HG02588 (cell line): ENCODE data around the gene VPS52.
"Not testable (repeated sequence)": the region's sequence is repeated elsewhere in the genome, so short reads cannot be mapped to it uniquely, and the experiment has no call there.

Experiments used
- ATAC-seq: cut with Tn5 transposase; IDR thresholded peaks from one replicate; pipeline ENCODE4 v1.9.1; 2021; ENCODE audit warnings: mild to moderate bottlenecking, moderate library complexity; ENCODE audit not compliant: unreplicated experiment

VPS52 gene

DNA sequence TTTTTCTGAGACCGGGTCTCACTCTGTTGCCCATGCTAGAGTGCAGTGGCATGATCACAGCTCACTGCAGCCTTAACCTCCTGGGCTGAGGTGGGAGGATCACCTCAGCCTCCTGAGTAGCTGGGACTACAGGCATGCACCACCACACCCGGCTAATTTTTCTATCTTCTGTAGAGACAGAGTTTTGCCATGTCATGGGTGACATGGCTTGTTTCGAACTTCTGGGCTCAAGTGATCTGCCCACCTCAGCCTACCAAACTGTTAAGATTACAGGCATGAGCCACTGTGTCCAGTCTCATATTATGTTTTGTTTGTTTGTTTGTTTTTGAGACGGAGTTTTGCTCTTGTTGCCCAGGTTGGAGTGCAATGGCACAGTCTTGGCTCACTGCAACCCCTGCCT, 13.5 kb upstream of the VPS52 start:
- not testable (repeated sequence) for ATAC-seq

DNA sequence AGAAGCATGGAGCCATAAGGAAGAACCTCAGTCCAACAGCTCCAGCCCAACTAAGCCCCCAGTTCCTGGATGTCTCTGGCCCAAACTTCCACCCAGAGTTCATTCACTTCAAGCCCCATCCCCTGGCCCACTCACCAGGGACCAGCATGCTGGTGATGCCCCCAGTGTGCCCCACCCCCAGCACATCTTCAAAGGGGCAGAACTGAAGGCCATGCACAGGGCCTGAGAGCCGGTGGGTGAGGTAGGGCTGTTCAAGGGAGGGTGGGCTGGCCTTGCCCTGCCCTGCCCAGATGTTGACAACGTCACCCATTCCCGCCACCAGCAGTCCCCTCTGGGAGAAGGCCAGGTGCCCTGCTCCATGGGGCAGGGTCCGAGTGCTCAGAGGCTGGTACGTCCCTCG, 8.9 kb upstream of the VPS52 start:
- ATAC-seq = no peak

DNA sequence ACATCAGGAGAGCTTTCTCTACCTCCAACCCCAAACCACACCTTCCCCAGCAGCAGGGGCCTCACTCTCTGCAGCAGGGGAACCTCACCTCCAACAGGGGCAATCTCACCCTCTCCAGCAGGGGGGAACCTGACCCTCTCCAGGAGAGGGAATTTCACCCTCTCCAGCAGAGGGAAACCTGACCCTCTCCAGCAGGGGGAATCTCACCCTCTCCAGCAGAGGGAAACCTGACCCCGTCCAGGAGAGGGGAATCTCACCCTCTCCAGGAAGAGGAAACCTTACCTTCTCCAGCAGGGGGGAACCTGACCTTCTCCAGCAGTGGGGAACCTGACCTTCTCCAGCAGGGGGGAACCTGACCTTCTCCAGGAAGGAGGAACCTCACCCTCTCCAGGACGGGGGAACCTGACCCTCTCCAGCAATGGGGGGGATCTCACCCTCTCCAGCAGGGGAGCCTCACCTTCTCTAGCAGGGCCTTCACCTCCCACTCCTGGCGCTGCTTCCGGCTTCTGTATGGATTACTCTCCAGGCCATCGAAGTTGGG, 8.4 kb upstream of the VPS52 start:
- ATAC-seq = no peak

DNA sequence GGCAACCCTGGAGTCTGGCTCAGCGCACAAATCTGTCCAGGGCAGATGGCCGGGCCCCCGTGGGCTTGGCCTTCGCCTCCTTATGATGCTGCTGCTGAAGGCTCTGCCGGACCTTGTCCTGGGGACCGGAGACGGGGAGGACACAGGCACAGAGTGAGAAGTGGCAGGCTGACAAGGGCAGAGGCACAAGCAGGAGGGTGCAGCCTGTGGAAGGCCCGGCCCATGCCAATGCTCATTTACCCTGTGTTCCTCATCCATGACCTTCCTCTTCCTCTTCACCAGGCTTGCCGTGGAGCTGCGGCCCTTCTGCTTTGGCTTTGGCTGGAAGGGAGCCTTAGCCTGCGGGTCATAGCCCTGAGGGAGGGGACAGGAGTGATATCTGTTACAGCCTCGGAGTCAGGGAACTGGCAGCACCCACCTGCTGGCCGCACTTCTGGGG, 7.6 kb upstream of the VPS52 start:
- ATAC-seq = no peak

GRCh38 chr6:33278810-33279209, 7.1 kb upstream of the VPS52 start:
- no peak for ATAC-seq

DNA sequence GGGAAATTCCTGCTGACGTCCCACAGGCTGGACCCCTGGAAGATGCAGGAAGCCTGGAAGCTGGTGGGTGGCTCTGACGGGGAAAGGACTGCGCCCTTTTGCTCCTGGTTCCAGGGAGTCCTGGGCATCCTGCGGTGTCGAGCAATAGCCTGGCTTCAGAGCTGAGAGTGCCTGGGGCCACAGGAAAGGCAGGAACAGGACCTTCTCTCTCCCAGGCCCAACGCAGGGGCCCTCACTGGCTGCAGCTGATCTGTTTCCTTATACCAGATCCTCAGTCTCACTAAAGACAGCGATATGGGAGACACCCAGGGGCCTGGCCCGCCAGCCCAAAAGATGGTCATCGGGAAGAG, 6.7 kb upstream of the VPS52 start:
- no peak for ATAC-seq

DNA sequence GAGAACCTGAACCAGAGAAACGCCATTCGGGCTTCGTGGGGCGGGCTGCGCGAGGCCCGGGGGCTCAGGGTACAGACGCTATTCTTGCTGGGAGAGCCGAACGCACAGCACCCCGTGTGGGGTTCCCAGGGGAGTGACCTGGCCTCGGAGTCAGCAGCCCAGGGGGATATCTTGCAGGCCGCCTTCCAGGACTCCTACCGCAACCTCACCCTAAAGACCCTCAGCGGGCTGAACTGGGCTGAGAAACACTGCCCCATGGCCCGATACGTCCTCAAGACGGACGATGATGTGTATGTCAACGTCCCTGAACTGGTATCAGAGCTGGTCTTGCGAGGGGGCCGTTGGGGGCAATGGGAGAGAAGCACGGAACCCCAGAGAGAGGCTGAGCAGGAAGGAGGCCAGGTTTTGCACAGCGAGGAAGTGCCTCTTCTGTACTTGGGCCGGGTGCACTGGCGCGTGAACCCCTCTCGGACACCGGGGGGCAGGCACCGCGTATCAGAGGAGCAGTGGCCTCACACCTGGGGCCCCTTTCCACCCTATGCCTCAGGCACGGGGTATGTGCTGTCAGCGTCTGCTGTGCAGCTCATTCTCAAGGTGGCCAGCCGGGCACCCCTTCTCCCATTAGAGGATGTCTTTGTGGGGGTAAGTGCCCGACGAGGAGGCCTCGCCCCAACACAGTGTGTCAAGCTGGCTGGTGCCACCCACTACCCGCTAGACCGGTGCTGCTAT, 6.2 kb upstream of the VPS52 start:
- ATAC-seq = no peak

- ATAC-seq = peak; percentile 48
Observed at GRCh38 chr6:33276864-33277662, 5.4 kb upstream of the VPS52 start, which contains the start of gene B3GALT4. Gene B3GALT4, plus strand, starts transcription at chr6:33277123. Its CDS starts 297 bp downstream, at chr6:33277420.

- ATAC-seq = no peak
Observed at GRCh38 chr6:33276581-33276863, 4.8 kb upstream of the VPS52 start.

DNA sequence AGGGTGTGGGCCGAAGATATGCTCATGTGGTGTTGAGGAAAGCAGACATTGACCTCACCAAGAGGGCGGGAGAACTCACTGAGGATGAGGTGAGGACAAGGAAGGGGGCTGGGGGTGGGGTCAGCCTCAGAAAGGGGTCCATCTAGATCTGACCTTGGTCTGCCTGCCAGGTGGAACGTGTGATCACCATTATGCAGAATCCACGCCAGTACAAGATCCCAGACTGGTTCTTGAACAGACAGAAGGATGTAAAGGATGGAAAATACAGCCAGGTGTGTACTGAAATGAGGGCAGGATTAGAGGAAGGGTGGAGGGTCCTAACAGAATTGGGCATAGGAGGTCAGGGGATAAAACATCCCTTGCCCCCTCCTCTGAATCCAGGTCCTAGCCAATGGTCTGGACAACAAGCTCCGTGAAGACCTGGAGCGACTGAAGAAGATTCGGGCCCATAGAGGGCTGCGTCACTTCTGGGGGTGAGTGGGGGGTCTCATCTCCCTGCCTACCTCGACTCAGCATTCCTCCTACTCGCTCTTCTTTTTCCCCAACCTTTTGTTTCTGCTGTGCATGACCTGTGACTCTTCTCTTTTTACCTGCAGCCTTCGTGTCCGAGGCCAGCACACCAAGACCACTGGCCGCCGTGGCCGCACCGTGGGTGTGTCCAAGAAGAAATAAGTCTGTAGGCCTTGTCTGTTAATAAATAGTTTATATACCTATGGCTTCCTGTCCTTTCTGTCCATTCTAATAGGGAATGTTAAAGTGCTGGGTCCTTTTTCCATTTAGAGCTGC, 4.3 kb upstream of the VPS52 start:
- ATAC-seq = not testable (repeated sequence)

- ATAC-seq = no peak
Observed at GRCh38 chr6:33273924-33274902, 2.5 kb upstream of the VPS52 start.

- ATAC-seq = no peak
Observed at GRCh38 chr6:33273129-33273923, 1.6 kb upstream of the VPS52 start.

GRCh38 chr6:33272275-33273128, 826 bp upstream of the VPS52 start:
- no peak for ATAC-seq

GRCh38 chr6:33271117-33271467, 584 bp downstream of the VPS52 start:
- peak; percentile 10 for ATAC-seq

DNA sequence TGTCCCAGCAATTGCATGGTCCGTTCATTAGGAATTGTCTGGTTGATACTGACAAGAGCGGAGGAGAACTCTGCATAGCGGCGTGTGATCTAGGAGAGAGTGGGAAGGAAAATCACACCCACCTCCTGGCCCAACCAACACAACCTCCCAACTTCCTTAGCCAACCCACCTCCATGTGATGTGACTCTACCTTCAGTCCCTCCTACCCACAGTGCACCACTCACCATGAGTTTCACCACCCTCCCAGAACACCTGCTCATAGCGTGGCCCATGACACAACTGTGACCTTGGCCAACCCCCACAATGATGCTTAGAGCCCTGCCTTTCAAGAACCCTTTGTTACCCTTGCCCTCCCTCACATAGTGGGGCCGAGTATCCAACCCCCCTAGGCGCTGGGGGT, 7.7 kb downstream of the VPS52 start:
- ATAC-seq = no peak

DNA sequence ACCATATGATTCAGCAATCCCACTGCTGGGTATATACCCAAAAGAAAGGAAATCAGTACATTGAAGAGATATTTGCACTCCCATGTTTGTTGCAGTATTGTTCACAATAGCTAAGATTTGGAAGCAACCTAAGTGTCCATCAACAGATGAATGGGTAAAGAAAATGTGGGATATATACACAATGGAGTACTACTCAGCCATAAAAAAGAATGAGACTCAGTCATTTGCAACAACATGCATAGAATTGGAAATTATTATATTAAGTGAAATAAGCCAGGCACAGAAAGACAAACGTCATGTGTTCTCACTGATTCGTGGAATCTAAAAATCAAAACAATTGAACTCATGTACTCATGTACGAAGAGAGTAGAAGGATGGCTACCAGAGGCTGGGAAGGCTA, 9.2 kb downstream of the VPS52 start:
- not testable (repeated sequence) for ATAC-seq

- no peak for ATAC-seq
Observed at GRCh38 chr6:33259032-33259431, 12.6 kb downstream of the VPS52 start.

GRCh38 chr6:33254591-33254990, 17.1 kb downstream of the VPS52 start:
- no peak for ATAC-seq

DNA sequence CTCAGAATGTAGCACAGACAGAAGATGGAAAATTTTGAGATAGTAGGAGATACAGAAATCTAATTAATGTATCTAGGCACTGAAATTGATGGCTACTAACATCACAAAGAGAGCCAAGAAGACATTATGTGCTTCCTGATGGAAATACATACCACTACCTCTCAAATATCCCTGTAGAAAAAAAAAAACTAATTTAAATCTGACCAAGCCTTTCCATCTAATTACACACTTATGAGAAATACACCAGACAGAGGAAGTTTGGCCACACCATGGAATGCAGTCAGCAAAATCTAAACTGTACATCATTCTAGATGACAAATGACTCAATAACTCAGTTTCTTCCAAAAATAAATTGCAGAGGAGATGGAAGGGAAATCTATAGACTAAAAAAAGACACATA, 18.9 kb downstream of the VPS52 start:
- no peak for ATAC-seq
